Measurements from ENCODE around the gene GRID1.

The GRID1 gene

GRCh38 chr10:86229376-86229775 lies 137.2 kb downstream of the GRID1 start:
- no peak for TF ChIP-seq CTCF (IDR thresholded peaks at IDR 0.05; ENCODE audit: unreplicated experiment in 3 of 3)
- H3K9me3 Mint-ChIP-seq, result no peaks in the 10 kb centered on the region
- H3K27ac Mint-ChIP-seq, result no peak overlapping the region
- H3K4me1 Mint-ChIP-seq, result peaks cover 12% of the 10 kb centered on the region
- no peak overlapping the region for H3K4me3 Mint-ChIP-seq
- no peaks in the 10 kb centered on the region for H3K36me3 Mint-ChIP-seq (ENCODE audit: low read depth)
- H3K27me3 Mint-ChIP-seq (ENCODE audit: low read depth), result peaks cover 3% of the 10 kb centered on the region

- Mint-ChIP-seq H3K36me3 (ENCODE audit: low read depth) (no peaks in the 10 kb centered on the region), H3K27ac (no peak overlapping the region), H3K9me3 (no peaks in the 10 kb centered on the region), H3K4me1 (peaks cover 8% of the 10 kb centered on the region), H3K27me3 (ENCODE audit: low read depth) (peaks cover 7% of the 10 kb centered on the region), H3K4me3 (no peak overlapping the region)
- TF ChIP-seq CTCF (IDR thresholded peaks at IDR 0.05; ENCODE audit: unreplicated experiment in 3 of 3), result no peak
These were observed 138.9 kb downstream of the GRID1 start for GRCh38 chr10:86227501-86228258.

- H3K4me3 Mint-ChIP-seq, result no peak overlapping the region
- H3K4me1 Mint-ChIP-seq, result peaks cover 8% of the 10 kb centered on the region
These were observed 139.8 kb downstream of the GRID1 start for GRCh38 chr10:86226781-86227201.

GRCh38 chr10:86226016-86226415 lies 140.6 kb downstream of the GRID1 start:
- H3K4me3 Mint-ChIP-seq, result no peak overlapping the region
- H3K9me3 Mint-ChIP-seq, result no peaks in the 10 kb centered on the region

More at GRCh38 chr10:86226781-86227201, 139.8 kb downstream of the GRID1 start:
- Mint-ChIP-seq H3K9me3 (no peaks in the 10 kb centered on the region), H3K27ac (no peak overlapping the region), H3K36me3 (ENCODE audit: low read depth) (no peaks in the 10 kb centered on the region), H3K27me3 (ENCODE audit: low read depth) (peaks cover 7% of the 10 kb centered on the region)
- TF ChIP-seq CTCF (IDR thresholded peaks at IDR 0.05; ENCODE audit: unreplicated experiment in 3 of 3), result no peak

GRCh38 chr10:86225103-86225782 lies 141.4 kb downstream of the GRID1 start:
- H3K27me3 Mint-ChIP-seq (ENCODE audit: low read depth), result peaks cover 7% of the 10 kb centered on the region
- peak overlapping the region in 1 of 3 experiments; percentile 47 for H3K27ac Mint-ChIP-seq
- no peak for TF ChIP-seq CTCF (IDR thresholded peaks at IDR 0.05; ENCODE audit: unreplicated experiment in 3 of 3)
- peaks cover 15% of the 10 kb centered on the region for H3K4me1 Mint-ChIP-seq
- no peaks in the 10 kb centered on the region for H3K36me3 Mint-ChIP-seq (ENCODE audit: low read depth)
- H3K4me3 Mint-ChIP-seq, result no peak overlapping the region
- no peaks in the 10 kb centered on the region for H3K9me3 Mint-ChIP-seq

More at GRCh38 chr10:86226016-86226415, 140.6 kb downstream of the GRID1 start:
- H3K36me3 Mint-ChIP-seq (ENCODE audit: low read depth), result no peaks in the 10 kb centered on the region
- H3K27me3 Mint-ChIP-seq (ENCODE audit: low read depth), result peaks cover 7% of the 10 kb centered on the region
- no peak overlapping the region for H3K27ac Mint-ChIP-seq
- no peak for TF ChIP-seq CTCF (IDR thresholded peaks at IDR 0.05; ENCODE audit: unreplicated experiment in 3 of 3)
- peaks cover 14% of the 10 kb centered on the region for H3K4me1 Mint-ChIP-seq

Measured in nephron (organoid).